ENCODE data around the gene ASPDH.
A peak's percentile ranks its signal among the peaks of the same experiment; 100 is the strongest.
"Not testable (repeated sequence)": the region's sequence is repeated elsewhere in the genome, so short reads cannot be mapped to it uniquely, and the experiment has no call there.

The ASPDH gene

GRCh38 chr19:50478901-50479715 lies 34.6 kb downstream of the ASPDH start:
- DNase-seq (ENCODE audit: low read depth in 2 of 2): peak in 1 of 2 donors; percentile 21

GRCh38 chr19:50477751-50478515 lies 35.8 kb downstream of the ASPDH start:
- no peak for DNase-seq (ENCODE audit: low read depth in 2 of 2)

GRCh38 chr19:50476907-50477238 lies 36.8 kb downstream of the ASPDH start:
- no peak for DNase-seq (ENCODE audit: low read depth in 2 of 2)

GRCh38 chr19:50476224-50476906 lies 37.3 kb downstream of the ASPDH start, which contains the start of the genes EMC10 and GARIN5A:
Gene EMC10, plus strand, starts transcription at chr19:50476507. Its CDS starts 38 bp downstream, at chr19:50476545.
Gene GARIN5A, minus strand, starts transcription at chr19:50476848. Its CDS starts 460 bp downstream, at chr19:50476388.
- peak; percentile 83 to 88 for DNase-seq (ENCODE audit: low read depth in 2 of 2)

GRCh38 chr19:50475736-50476223 lies 37.9 kb downstream of the ASPDH start:
- DNase-seq (ENCODE audit: low read depth in 2 of 2): no peak

GRCh38 chr19:50475101-50475568 lies 38.6 kb downstream of the ASPDH start:
- DNase-seq (ENCODE audit: low read depth in 2 of 2): no peak

- not testable (repeated sequence) for DNase-seq (ENCODE audit: low read depth in 2 of 2)
Measured at GRCh38 chr19:50473336-50473735, 40.4 kb downstream of the ASPDH start.

GRCh38 chr19:50468818-50469217 lies 44.9 kb downstream of the ASPDH start:
- DNase-seq (ENCODE audit: low read depth in 2 of 2): no peak

- DNase-seq (ENCODE audit: low read depth in 2 of 2): no peak
Measured at GRCh38 chr19:50467566-50467965, 46.1 kb downstream of the ASPDH start.

- DNase-seq (ENCODE audit: low read depth in 2 of 2): no peak
Measured at GRCh38 chr19:50466706-50467039, 47.0 kb downstream of the ASPDH start.

GRCh38 chr19:50465986-50466705 lies 47.6 kb downstream of the ASPDH start:
- DNase-seq (ENCODE audit: low read depth in 2 of 2): no peak

- no peak for DNase-seq (ENCODE audit: low read depth in 2 of 2)
Measured at GRCh38 chr19:50465000-50465399, 48.7 kb downstream of the ASPDH start.

GRCh38 chr19:50464348-50464747 lies 49.4 kb downstream of the ASPDH start:
- no peak for DNase-seq (ENCODE audit: low read depth in 2 of 2)

- DNase-seq (ENCODE audit: low read depth in 2 of 2): no peak
Measured at GRCh38 chr19:50462970-50463369, 50.7 kb downstream of the ASPDH start.
